ENCODE measurements around the gene CMKLR1.

CMKLR1 gene

DNA sequence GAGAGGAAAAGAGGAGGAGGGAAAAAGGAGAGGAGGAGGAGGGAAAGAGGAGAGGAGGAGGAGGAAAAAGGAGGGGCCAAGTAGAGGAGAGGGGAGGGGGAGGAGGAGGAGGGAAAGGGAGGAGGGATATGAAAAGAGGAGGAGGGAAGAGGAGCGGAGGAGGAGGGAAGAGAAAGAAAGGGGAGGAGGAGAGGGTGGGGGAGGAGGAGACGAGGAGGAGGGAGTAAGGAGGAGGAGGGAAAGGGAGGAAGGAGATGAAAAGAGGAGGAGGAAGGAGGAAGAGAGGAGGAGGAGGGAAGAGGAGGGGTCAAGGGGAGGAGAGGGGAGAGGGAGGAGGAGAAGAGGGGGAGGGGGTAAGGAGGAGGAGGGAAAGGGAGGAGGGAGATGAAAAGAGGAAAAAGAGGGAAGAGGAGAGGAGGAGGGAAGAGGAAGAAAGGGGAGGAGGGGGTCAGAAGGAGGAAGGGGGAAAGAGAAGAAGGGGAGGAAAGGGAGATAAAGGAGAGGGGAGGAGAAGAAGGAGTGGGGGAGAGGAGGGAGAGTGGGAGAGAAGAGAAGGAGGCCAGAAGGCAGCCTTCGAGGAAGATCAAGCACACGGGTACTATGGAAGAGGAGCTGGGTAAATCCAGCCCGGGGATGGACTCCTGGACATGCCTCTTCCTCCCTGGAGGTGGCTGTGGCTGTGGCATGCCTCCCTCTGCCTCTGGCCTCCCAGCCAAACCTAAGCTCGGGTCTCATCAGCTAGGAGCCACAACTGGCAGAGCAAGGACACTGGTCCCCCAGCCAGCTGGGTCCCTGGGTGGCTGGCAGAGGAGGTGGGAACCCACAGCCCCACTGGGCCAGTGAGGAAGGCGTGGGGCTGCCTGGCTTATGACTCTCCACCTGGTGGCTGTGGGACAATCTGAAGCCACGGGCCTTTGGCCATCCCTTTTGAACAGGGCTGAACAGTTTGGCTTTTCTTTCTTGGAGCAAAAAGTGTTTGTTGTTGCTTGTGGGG lies 3.0 kb upstream of the CMKLR1 start:
- Histone ChIP-seq H3K9ac (ENCODE audit: low read length) (no peak overlapping the region), H3K27me3 (ENCODE audit: control insufficient read depth, insufficient read depth, low read length) (no peaks in the 10 kb centered on the region), H3K9me3 (ENCODE audit: control insufficient read depth, low read length) (no peaks in the 10 kb centered on the region), H3K4me3 (ENCODE audit: low read length) (no peak overlapping the region), H3K4me1 (ENCODE audit: control insufficient read depth, insufficient read depth, low read length) (no peaks in the 10 kb centered on the region), H3K36me3 (ENCODE audit: control insufficient read depth, insufficient read depth, low read length) (no peaks in the 10 kb centered on the region)

DNA sequence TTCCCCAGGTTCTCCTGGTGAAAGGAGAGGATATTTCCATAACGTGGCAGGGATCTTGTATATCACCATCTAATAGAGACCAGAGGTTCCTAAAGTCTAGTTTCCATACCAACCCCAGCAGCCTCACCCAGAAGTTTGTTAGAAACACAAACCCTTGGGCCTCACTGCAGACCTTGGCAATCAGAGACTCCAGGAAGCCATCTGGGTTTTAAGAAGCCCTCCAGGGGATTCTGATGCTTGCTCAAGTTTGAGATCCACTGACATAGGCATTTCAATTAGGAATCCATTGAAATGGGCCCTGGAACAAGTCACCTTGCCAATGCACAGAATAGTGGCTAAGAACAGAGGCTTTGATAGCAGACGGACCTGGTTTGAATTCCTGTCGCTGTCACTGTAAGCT lies 2.2 kb upstream of the CMKLR1 start:
- no peaks in the 10 kb centered on the region for H3K27me3 ChIP-seq (ENCODE audit: control insufficient read depth, insufficient read depth, low read length)
- no peak overlapping the region for H3K4me3 ChIP-seq (ENCODE audit: low read length)
- H3K4me1 ChIP-seq (ENCODE audit: control insufficient read depth, insufficient read depth, low read length): no peaks in the 10 kb centered on the region
- no peaks in the 10 kb centered on the region for H3K9me3 ChIP-seq (ENCODE audit: control insufficient read depth, low read length)
- H3K9ac ChIP-seq (ENCODE audit: low read length): no peak overlapping the region
- H3K36me3 ChIP-seq (ENCODE audit: control insufficient read depth, insufficient read depth, low read length): no peaks in the 10 kb centered on the region

DNA sequence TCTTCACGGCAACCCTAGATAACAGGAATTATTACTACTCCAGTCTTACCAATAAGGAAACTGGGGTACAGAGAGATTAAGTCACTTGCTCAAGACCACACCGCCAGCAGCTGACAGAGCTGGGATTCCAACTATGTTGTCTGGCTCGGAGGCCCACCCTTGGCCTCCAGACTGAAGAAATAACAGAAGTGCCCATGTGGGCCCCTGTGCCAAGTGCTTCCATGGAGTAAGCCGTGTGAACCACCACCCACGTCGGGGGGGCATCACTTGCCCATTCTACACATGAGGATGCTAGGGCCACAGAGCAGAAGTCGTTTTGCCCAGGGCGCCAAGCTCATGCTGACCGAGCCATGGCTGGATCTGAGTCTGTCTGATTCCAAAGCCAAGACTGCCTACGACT lies 926 bp upstream of the CMKLR1 start:
- Histone ChIP-seq H3K36me3 (ENCODE audit: control insufficient read depth, insufficient read depth, low read length) (no peaks in the 10 kb centered on the region), H3K4me1 (ENCODE audit: control insufficient read depth, insufficient read depth, low read length) (no peaks in the 10 kb centered on the region), H3K4me3 (ENCODE audit: low read length) (no peak overlapping the region), H3K9me3 (ENCODE audit: control insufficient read depth, low read length) (no peaks in the 10 kb centered on the region), H3K9ac (ENCODE audit: low read length) (no peak overlapping the region), H3K27me3 (ENCODE audit: control insufficient read depth, insufficient read depth, low read length) (no peaks in the 10 kb centered on the region)

DNA sequence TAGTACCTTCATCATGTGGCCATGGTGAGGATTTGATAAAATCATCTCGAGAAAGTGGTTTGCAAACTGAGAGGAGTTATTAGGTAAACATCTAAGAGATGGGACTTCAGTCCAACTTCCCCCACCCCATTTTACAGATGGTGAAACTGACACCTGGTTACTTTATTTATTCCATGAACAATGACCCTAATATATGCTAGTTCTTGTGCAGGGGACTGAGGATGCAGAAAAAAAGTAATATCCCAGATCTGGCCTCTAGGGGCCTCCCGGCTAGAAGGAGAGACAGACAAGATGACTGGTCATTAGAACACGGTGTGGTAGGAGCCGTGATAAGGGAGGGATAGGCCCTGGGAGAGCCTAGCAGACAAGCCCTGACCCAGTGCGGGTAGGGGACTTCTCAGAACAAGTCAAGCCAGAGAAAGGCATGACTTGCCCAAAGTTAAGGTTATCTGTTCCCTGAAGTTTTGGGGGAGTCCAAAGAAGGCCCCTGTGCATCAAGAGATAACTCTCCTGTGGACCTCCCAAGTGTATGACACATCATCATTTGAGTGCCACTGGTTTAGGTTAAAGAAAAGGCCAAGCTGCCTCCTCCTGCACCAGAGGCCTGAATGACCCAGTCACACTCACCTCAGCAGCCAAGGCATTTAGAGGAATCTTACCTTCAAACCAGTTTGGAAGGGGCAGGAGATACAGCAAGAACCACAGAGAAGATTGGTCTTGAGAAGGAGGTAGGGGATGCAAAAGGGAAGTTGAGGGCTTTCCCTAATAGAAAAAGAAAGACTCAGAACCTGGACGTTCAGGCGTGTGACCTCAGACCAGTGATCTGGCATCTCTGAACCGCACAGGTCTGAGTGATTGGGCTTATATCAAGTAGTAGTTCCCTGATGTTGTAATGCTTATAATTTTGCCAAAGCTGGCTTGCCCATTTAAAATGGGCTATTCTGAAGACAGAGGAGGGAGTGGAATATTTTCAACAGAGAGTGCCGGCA lies 1.6 kb downstream of the CMKLR1 start:
- Histone ChIP-seq H3K27me3 (ENCODE audit: control insufficient read depth, insufficient read depth, low read length) (no peaks in the 10 kb centered on the region), H3K36me3 (ENCODE audit: control insufficient read depth, insufficient read depth, low read length) (no peaks in the 10 kb centered on the region), H3K4me1 (ENCODE audit: control insufficient read depth, insufficient read depth, low read length) (no peaks in the 10 kb centered on the region), H3K9me3 (ENCODE audit: control insufficient read depth, low read length) (no peaks in the 10 kb centered on the region), H3K4me3 (ENCODE audit: low read length) (no peak overlapping the region), H3K9ac (ENCODE audit: low read length) (no peak overlapping the region)

DNA sequence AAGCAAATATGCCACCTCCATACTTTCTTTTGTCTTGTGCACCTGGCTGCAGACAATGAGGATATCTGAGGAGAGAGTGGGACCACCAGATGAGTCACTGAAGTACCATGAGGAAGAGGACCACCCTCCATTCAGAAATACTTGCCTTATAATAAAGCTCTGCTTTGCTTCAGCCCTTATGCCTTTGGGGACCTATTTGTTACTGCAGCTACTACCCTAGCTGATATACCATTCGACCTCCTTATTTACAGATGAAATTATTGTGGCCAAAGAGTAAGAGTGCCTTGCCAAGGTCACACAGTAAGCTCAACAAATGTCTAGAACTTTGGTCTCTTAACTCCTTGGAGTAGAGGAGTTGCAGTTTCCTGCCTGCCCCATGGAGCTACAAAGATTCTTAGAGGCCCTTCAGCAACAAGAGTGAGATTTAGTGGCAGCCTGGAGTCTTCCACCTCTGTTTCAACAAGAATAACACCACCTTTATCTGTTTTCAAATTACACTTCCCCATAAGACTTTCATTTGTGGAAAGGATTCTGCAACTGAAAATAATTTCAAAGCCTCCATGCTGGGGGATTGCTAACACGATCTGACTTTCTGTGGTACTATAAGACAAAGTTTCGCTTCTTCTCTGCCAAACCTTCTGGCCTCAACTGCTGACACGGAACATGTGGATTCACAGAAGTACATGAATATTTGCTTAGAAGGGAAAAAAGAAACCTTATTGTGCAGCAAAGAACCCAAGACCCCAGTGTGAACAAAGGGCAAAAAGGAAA lies 3.6 kb downstream of the CMKLR1 start:
- no peaks in the 10 kb centered on the region for H3K27me3 ChIP-seq (ENCODE audit: control insufficient read depth, insufficient read depth, low read length)
- no peaks in the 10 kb centered on the region for H3K4me1 ChIP-seq (ENCODE audit: control insufficient read depth, insufficient read depth, low read length)
- no peak overlapping the region for H3K4me3 ChIP-seq (ENCODE audit: low read length)
- no peaks in the 10 kb centered on the region for H3K36me3 ChIP-seq (ENCODE audit: control insufficient read depth, insufficient read depth, low read length)
- no peaks in the 10 kb centered on the region for H3K9me3 ChIP-seq (ENCODE audit: control insufficient read depth, low read length)
- no peak overlapping the region for H3K9ac ChIP-seq (ENCODE audit: low read length)

DNA sequence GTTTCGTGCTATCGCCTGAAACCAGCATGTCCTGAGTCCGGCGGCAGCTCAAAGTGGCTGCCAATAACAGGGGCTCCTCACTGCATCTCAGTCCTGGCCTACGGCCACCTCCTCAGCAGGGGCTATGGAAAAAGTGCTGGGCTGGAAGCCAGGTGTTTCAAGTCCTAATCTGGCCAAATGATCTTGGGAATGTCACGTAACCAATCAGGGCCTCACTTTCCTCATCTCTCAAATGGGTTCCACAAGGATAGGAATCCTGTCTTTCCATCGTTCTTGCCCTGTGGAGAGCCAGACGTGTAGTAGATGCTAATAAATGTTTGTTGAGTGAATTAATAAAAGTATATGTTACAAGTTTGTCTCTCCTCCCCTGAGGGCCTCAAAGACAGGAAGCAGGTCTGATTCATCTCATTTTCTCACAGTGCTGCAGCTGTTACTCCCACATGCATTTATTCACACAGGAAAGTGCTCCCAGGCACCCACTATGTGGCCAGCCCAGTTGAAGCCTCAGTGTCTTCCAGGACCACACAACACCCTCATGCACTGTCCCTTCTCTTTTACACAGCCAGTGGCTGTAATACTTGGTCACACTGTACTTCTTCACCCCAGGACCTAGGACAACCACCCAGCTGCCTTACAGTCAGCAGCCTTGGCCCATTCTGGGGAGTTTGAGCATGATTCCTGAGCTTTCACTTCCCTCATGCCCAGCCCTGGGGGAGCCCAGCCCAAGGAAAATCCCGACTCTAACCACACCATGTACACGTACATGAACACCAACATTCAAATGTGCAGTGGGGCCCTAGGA lies 5.0 kb downstream of the CMKLR1 start:
- H3K4me1 ChIP-seq (ENCODE audit: control insufficient read depth, insufficient read depth, low read length): no peaks in the 10 kb centered on the region
- no peak overlapping the region for H3K9ac ChIP-seq (ENCODE audit: low read length)
- H3K4me3 ChIP-seq (ENCODE audit: low read length): no peak overlapping the region
- no peaks in the 10 kb centered on the region for H3K36me3 ChIP-seq (ENCODE audit: control insufficient read depth, insufficient read depth, low read length)
- H3K9me3 ChIP-seq (ENCODE audit: control insufficient read depth, low read length): no peaks in the 10 kb centered on the region
- no peaks in the 10 kb centered on the region for H3K27me3 ChIP-seq (ENCODE audit: control insufficient read depth, insufficient read depth, low read length)

DNA sequence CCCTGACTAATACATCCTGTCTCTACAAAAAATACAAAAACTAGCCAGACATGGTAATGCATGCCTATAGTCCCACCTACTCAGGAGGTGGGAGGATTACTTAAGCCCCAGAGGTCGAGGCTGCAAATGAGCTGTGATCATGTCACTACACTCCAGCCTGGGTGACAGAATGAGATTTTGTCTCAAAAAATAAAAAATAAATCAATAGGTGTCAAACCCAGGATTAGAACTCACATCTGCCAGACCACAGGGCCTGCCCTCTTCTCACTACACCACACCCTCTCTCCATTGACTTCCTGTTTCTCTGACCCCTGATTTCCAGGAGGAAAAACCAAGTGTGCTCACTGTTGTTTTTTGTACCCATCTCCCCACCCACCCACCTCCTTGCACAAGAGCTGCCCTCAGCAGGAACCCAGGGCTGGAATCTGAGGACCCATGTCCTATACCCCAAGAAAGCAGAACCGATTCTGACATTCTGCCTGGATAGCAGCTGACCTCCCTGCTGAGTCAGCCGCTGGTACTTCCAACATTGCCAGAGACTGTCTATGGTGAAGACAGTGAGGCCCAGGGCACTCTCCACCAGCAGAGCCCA lies 6.2 kb downstream of the CMKLR1 start:
- Histone ChIP-seq H3K4me3 (ENCODE audit: low read length) (no peak overlapping the region), H3K9ac (ENCODE audit: low read length) (no peak overlapping the region), H3K36me3 (ENCODE audit: control insufficient read depth, insufficient read depth, low read length) (no peaks in the 10 kb centered on the region), H3K4me1 (ENCODE audit: control insufficient read depth, insufficient read depth, low read length) (no peaks in the 10 kb centered on the region), H3K9me3 (ENCODE audit: control insufficient read depth, low read length) (no peaks in the 10 kb centered on the region), H3K27me3 (ENCODE audit: control insufficient read depth, insufficient read depth, low read length) (no peaks in the 10 kb centered on the region)

DNA sequence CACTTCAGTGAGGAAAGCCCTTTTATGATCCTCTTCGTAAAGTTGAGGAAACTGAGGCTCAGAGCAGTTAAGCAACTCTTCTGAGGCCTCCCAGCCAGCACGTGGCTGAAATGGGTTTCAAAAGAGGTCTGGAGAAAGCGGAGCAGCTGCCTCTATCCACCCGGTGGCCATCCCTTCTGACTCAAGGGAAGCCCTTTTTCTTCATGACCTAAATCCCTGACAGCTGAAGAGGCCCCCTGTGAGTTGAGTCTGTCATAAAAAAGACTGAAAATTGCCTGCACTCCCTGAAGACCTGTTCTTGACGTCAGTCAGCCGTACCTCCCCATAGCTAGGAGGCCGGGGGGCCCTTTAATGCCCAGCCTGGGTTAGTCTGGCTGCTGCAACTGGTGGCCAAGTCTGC lies 10.7 kb downstream of the CMKLR1 start:
- H3K27me3 ChIP-seq (ENCODE audit: control insufficient read depth, insufficient read depth, low read length): no peaks in the 10 kb centered on the region
- no peak overlapping the region for H3K4me3 ChIP-seq (ENCODE audit: low read length)
- no peaks in the 10 kb centered on the region for H3K9me3 ChIP-seq (ENCODE audit: control insufficient read depth, low read length)
- H3K9ac ChIP-seq (ENCODE audit: low read length): no peak overlapping the region
- no peaks in the 10 kb centered on the region for H3K36me3 ChIP-seq (ENCODE audit: control insufficient read depth, insufficient read depth, low read length)
- no peaks in the 10 kb centered on the region for H3K4me1 ChIP-seq (ENCODE audit: control insufficient read depth, insufficient read depth, low read length)

DNA sequence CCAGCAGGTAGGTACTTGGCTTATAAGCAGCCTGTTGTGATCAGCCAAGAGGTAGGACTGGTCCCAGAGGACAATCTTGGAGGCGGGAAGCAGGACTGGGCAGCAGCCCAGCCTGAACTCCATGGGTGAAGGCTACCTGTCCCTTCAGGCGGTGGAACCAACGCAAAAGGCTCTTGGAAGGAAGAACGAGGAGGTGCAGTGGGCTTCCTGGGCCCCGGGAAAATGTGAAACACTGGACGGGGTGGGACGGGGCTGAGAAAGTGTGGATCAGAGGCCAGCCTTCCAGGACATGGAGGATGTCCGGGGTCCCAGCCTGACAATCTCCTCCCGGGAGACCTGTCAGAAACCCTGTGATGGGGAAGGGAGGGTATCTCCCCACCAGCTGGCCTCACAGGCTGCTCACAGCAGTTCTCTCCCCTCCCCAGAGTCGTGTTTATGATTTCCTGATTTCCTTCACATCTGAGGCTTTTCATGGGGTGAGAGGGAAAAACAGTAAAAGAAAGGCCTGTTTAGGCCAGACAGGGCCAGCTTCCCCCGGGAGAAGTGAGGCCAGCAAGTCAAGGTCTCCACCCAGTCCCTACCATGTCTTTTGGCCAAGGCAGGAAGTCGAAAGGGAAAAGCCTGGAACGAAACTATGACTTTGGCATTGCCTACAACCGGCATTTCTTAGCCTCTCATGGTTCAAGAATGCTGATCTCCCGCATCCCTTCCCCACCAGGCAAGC lies 11.3 kb downstream of the CMKLR1 start:
- H3K9me3 ChIP-seq (ENCODE audit: control insufficient read depth, low read length): no peaks in the 10 kb centered on the region
- no peaks in the 10 kb centered on the region for H3K4me1 ChIP-seq (ENCODE audit: control insufficient read depth, insufficient read depth, low read length)
- no peaks in the 10 kb centered on the region for H3K27me3 ChIP-seq (ENCODE audit: control insufficient read depth, insufficient read depth, low read length)
- no peaks in the 10 kb centered on the region for H3K36me3 ChIP-seq (ENCODE audit: control insufficient read depth, insufficient read depth, low read length)
- H3K4me3 ChIP-seq (ENCODE audit: low read length): no peak overlapping the region
- no peak overlapping the region for H3K9ac ChIP-seq (ENCODE audit: low read length)

DNA sequence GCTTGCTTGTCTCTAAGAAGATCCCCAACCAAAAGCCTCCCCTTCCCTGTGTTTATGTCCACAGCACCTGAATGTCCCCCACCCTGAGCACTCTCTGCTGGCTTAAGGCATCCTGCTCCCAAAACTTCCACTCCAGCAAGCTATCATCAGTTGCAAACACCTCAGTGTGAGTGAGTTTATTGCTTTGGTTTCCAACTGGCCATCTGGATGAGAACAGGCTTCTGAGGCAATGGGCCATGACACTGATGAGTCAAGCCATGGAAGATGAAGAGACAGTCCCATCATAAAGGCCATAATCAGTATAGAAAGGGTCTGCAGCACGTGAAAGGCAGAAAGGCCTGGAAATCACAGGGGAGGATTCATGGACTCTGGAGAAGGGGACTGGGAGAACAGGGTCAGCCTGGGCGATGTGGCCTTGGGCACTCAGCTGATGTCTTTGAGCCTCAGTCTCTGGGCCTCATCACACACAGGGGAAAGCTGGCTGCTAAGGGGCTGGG lies 12.8 kb downstream of the CMKLR1 start:
- H3K4me1 ChIP-seq (ENCODE audit: control insufficient read depth, insufficient read depth, low read length): no peaks in the 10 kb centered on the region
- H3K36me3 ChIP-seq (ENCODE audit: control insufficient read depth, insufficient read depth, low read length): no peaks in the 10 kb centered on the region
- H3K4me3 ChIP-seq (ENCODE audit: low read length): no peak overlapping the region
- H3K27me3 ChIP-seq (ENCODE audit: control insufficient read depth, insufficient read depth, low read length): no peaks in the 10 kb centered on the region
- no peak overlapping the region for H3K9ac ChIP-seq (ENCODE audit: low read length)
- no peaks in the 10 kb centered on the region for H3K9me3 ChIP-seq (ENCODE audit: control insufficient read depth, low read length)

Measured in mucosa of stomach (tissue), 1 donor.